ENCODE data around the gene TMEM114. TPM values are rescaled to one million over a fixed set of nuclear protein-coding genes. Genes with fewer than 3 reads are reported as not detected.

TMEM114 gene
- total RNA-seq, 1 experiment from 2014 or later, result not detected

DNA sequence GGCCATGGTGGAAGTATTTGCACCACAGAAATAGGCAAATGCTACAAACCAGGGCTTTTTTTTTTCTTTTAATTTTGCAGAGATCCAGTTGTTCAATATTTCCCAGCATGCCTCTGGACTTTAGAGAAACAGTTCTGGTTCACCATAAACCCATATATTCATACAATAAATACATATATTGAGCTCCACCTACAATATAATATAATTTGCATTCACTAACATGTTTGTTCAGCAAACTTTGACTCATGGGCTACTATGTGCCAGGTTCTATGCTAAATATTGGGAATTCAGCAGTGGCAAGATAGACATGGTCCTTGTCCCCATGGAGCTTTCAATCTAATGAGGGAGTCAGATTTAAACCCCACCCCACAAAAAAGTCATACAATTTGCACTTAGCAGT, 3.2 kb downstream of the TMEM114 start:
- ATAC-seq (no peak), DNase-seq (ENCODE audit: low read depth, low spot score) (no peak)
- no TSS peak for BruUV-seq (replicated peaks)
- H3K9me3 ChIP-seq (ENCODE audit: control insufficient read depth, insufficient read depth, low read depth, low read length), result no peaks in the 10 kb centered on the region
- H3K4me3 ChIP-seq (ENCODE audit: low read depth in 2 of 2, low read length in 2 of 2), result no peak overlapping the region
- intact Hi-C loops (cut with micrococcal nuclease; ENCODE audit: unreplicated experiment), result no loop called here
- ChIA-PET POLR2A (interaction anchor here (0.6 to 0.7 kb wide), 2 partner anchors 8 to 907 kb away, joined by 3 to 4 read pairs; no protein-coding TSS in a partner anchor), CTCF (interaction anchor here (0.6 kb wide), 1 partner anchor 137 kb away, joined by 3 read pairs; no protein-coding TSS in a partner anchor)
- H3K4me1 ChIP-seq (ENCODE audit: control insufficient read depth, insufficient read depth, low read length), result no peaks in the 10 kb centered on the region
- H3K27me3 ChIP-seq (ENCODE audit: control insufficient read depth, insufficient read depth, low read length), result peaks cover 17% of the 10 kb centered on the region
- H3K36me3 ChIP-seq (ENCODE audit: control insufficient read depth, insufficient read depth, low read length), result no peaks in the 10 kb centered on the region
- H3K27ac ChIP-seq (ENCODE audit: low read length), result no peak overlapping the region
- in situ Hi-C loops (cut with HindIII; ENCODE audit: low pct_unique_long_range_greater_than_20kb, low sequenced_read_pairs), result no loop called here
- TF ChIP-seq, protein P1, sequence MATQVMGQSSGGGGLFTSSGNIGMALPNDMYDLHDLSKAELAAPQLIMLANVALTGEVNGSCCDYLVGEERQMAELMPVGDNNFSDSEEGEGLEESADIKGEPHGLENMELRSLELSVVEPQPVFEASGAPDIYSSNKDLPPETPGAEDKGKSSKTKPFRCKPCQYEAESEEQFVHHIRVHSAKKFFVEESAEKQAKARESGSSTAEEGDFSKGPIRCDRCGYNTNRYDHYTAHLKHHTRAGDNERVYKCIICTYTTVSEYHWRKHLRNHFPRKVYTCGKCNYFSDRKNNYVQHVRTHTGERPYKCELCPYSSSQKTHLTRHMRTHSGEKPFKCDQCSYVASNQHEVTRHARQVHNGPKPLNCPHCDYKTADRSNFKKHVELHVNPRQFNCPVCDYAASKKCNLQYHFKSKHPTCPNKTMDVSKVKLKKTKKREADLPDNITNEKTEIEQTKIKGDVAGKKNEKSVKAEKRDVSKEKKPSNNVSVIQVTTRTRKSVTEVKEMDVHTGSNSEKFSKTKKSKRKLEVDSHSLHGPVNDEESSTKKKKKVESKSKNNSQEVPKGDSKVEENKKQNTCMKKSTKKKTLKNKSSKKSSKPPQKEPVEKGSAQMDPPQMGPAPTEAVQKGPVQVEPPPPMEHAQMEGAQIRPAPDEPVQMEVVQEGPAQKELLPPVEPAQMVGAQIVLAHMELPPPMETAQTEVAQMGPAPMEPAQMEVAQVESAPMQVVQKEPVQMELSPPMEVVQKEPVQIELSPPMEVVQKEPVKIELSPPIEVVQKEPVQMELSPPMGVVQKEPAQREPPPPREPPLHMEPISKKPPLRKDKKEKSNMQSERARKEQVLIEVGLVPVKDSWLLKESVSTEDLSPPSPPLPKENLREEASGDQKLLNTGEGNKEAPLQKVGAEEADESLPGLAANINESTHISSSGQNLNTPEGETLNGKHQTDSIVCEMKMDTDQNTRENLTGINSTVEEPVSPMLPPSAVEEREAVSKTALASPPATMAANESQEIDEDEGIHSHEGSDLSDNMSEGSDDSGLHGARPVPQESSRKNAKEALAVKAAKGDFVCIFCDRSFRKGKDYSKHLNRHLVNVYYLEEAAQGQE (IDR thresholded peaks at IDR 0.05; ENCODE audit: insufficient read depth in 1 of 2, low read depth in 2 of 2, low read length in 1 of 2), result no peak
- TF ChIP-seq POLR2AphosphoS5 (IDR thresholded peaks at IDR 0.05; ENCODE audit: low read depth, low read length), result no peak
- TF ChIP-seq, protein P2, sequence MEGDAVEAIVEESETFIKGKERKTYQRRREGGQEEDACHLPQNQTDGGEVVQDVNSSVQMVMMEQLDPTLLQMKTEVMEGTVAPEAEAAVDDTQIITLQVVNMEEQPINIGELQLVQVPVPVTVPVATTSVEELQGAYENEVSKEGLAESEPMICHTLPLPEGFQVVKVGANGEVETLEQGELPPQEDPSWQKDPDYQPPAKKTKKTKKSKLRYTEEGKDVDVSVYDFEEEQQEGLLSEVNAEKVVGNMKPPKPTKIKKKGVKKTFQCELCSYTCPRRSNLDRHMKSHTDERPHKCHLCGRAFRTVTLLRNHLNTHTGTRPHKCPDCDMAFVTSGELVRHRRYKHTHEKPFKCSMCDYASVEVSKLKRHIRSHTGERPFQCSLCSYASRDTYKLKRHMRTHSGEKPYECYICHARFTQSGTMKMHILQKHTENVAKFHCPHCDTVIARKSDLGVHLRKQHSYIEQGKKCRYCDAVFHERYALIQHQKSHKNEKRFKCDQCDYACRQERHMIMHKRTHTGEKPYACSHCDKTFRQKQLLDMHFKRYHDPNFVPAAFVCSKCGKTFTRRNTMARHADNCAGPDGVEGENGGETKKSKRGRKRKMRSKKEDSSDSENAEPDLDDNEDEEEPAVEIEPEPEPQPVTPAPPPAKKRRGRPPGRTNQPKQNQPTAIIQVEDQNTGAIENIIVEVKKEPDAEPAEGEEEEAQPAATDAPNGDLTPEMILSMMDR (IDR thresholded peaks at IDR 0.05), result no peak
- no peak for TF ChIP-seq SIN3A (IDR thresholded peaks at IDR 0.05; ENCODE audit: borderline replicate concordance, insufficient read depth, low read depth, low read length)
- no peak for TF ChIP-seq TCF7L2 (IDR thresholded peaks at IDR 0.05; ENCODE audit: low read depth, low read length)

DNA sequence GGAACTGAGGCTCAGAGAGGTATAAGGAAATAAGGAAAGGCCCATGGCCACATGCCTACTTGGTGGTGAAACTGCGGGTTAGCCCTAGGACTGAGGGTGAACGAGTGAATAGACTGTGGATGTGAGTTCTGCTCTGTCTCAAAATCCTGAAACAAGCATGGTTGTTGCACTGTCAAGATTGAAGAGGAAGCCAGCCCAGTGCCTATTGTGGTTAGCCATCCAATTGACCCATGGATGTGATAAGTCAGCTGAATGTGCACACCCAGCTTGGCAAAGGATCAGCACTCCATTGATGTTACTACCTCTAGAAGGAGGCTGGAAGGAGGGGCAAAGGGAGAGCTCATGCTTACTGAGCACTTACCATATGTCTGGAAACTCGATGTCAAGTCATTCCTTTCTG, 4.5 kb downstream of the TMEM114 start:
- BruUV-seq (replicated peaks), result no TSS peak
- DNase-seq (ENCODE audit: low read depth, low spot score) (no peak), ATAC-seq (no peak)
- Histone ChIP-seq H3K36me3 (ENCODE audit: control insufficient read depth, insufficient read depth, low read length) (no peaks in the 10 kb centered on the region), H3K4me3 (ENCODE audit: low read depth in 2 of 2, low read length in 2 of 2) (no peak overlapping the region), H3K27me3 (ENCODE audit: control insufficient read depth, insufficient read depth, low read length) (peaks cover 17% of the 10 kb centered on the region), H3K9me3 (ENCODE audit: control insufficient read depth, insufficient read depth, low read depth, low read length) (no peaks in the 10 kb centered on the region), H3K27ac (ENCODE audit: low read length) (no peak overlapping the region), H3K4me1 (ENCODE audit: control insufficient read depth, insufficient read depth, low read length) (no peaks in the 10 kb centered on the region)
- POLR2A ChIA-PET, result no interaction called here
- in situ Hi-C loops (cut with HindIII; ENCODE audit: low pct_unique_long_range_greater_than_20kb, low sequenced_read_pairs) (no loop called here), intact Hi-C loops (cut with micrococcal nuclease; ENCODE audit: unreplicated experiment) (no loop called here)
- CTCF ChIA-PET, result no interaction called here
- TF ChIP-seq SIN3A (IDR thresholded peaks at IDR 0.05; ENCODE audit: borderline replicate concordance, insufficient read depth, low read depth, low read length), result no peak
- TF ChIP-seq, protein P1 (IDR thresholded peaks at IDR 0.05; ENCODE audit: insufficient read depth in 1 of 2, low read depth in 2 of 2, low read length in 1 of 2), result no peak
- TF ChIP-seq, protein P2 (IDR thresholded peaks at IDR 0.05), result no peak
- no peak for TF ChIP-seq POLR2AphosphoS5 (IDR thresholded peaks at IDR 0.05; ENCODE audit: low read depth, low read length)
- no peak for TF ChIP-seq TCF7L2 (IDR thresholded peaks at IDR 0.05; ENCODE audit: low read depth, low read length)
